SK-N-MC (cell line): ENCODE data around the gene PRKAR2B.

Experiments
- DNase-seq: peaks from one replicate; pipeline ENCODE4 v3.0.0-alpha.2; 2011; ENCODE audit warnings: low read depth, low spot score
- H3K27ac ChIP-seq: fragments of 200-600 bp; sonication (generic); 2 replicates; pipeline ENCODE4 v1.5.1; 2016; ENCODE audit warnings: mixed run types
- H3K36me3 ChIP-seq: fragments of 200-600 bp; sonication (generic); 2 replicates; pipeline ENCODE4 v1.6.1; 2017; ENCODE audit warnings: antibody characterized with exemption, low read length, mixed read lengths; ENCODE audit not compliant: insufficient read depth
- H3K4me3 ChIP-seq: fragments of 200-600 bp; sonication (generic); 2 replicates; pipeline ENCODE4 v1.5.1; 2016
- H3K9ac ChIP-seq: fragments of 200-600 bp; sonication (generic); 2 replicates; pipeline ENCODE4 v1.8.0; 2017; ENCODE audit warnings: mixed run types, mixed read lengths; ENCODE audit not compliant: insufficient read length
- H3K9me3 ChIP-seq: fragments of 200-600 bp; sonication (generic); 2 replicates; pipeline ENCODE4 v1.6.1; 2017; ENCODE audit warnings: low read depth, mild to moderate bottlenecking, antibody characterized with exemption, low read length, moderate library complexity, mixed read lengths
- EZH2 ChIP-seq: fragments of 200-600 bp; sonication (generic); IDR thresholded peaks from one replicate; pipeline ENCODE4 v1.6.1; 2017; ENCODE audit warnings: antibody characterized with exemption
- FOXP2 ChIP-seq: optimal IDR thresholded peaks from 2 replicates; pipeline ENCODE3; 2011; ENCODE audit warnings: mild to moderate bottlenecking, moderate library complexity; ENCODE audit not compliant: insufficient read depth; ENCODE audit errors: extremely low read length, control extremely low read depth
- POLR2AphosphoS5 ChIP-seq: IDR thresholded peaks from 2 replicates; pipeline ENCODE4 v1.6.1; 2012; ENCODE audit warnings: mild to moderate bottlenecking, low read depth, low read length, borderline replicate concordance

Gene PRKAR2B

DNA sequence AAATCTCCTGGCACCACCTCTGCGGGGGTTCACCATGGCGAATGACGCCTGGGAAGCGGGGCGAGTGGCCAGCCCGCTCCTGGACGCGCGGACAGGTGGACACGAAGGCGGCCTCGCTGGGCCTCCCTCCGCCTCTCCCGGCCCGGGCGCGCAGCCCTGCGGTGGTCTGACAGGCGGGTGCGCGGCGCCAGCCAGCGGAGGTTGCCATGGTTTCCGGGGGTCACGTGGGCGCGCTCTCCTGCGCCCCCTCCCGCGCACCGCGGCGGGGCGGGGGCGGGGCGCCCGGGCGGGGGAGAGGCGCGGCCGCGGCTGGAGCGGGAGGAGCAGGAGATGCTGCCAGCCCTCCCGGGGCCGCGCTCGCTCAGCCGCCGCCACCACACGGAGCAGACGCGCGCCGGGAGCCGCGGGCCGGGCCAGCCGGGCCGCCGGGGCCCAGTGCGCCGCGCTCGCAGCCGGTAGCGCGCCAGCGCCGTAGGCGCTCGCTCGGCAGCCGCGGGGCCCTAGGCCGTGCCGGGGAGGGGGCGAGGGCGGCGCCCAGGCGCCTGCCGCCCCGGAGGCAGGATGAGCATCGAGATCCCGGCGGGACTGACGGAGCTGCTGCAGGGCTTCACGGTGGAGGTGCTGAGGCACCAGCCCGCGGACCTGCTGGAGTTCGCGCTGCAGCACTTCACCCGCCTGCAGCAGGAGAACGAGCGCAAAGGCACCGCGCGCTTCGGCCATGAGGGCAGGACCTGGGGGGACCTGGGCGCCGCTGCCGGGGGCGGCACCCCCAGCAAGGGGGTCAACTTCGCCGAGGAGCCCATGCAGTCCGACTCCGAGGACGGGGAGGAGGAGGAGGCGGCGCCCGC is at the start of gene PRKAR2B:
Gene PRKAR2B (plus strand): TSS at position 359 of the 848 bp plus-strand sequence. CDS start 203 bp downstream, at position 562.
- H3K27ac ChIP-seq, result no peak within 1 kb of the TSS
- no peaks in the 10 kb centered on the region for H3K36me3 ChIP-seq
- TF ChIP-seq EZH2, result no peak
- peak; percentile 42; the same call in 1 of the 2 replicates for TF ChIP-seq POLR2AphosphoS5
- no peak for TF ChIP-seq FOXP2
- peak within 1 kb of the TSS; percentile 59 for H3K9ac ChIP-seq
- DNase-seq, result no peak
- no peaks in the 10 kb centered on the region for H3K9me3 ChIP-seq
- peak within 1 kb of the TSS; percentile 89 for H3K4me3 ChIP-seq

DNA sequence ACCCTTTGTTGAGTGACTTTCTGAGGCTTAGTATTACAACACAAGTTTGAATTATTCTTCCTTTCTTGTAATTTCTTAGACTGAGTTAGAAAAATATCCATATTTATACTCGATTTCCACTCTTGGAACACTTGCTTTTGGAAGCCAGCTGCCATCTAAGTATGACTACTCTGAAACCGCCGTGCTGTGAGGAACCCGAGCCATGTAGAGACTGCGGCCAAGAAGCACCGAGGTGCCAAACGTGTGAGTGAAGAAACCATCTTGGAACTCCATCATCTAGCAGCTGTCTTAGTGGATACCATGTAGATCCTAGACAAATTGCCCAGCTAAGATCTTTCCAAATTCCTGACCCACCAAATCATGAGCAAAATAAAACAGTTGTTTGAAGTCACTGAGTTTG is 49.7 kb upstream of the PRKAR2B start:
- TF ChIP-seq EZH2 (no peak), POLR2AphosphoS5 (no peak), FOXP2 (no peak)
- no peak for DNase-seq
- no peak overlapping the region for H3K4me3 ChIP-seq

DNA sequence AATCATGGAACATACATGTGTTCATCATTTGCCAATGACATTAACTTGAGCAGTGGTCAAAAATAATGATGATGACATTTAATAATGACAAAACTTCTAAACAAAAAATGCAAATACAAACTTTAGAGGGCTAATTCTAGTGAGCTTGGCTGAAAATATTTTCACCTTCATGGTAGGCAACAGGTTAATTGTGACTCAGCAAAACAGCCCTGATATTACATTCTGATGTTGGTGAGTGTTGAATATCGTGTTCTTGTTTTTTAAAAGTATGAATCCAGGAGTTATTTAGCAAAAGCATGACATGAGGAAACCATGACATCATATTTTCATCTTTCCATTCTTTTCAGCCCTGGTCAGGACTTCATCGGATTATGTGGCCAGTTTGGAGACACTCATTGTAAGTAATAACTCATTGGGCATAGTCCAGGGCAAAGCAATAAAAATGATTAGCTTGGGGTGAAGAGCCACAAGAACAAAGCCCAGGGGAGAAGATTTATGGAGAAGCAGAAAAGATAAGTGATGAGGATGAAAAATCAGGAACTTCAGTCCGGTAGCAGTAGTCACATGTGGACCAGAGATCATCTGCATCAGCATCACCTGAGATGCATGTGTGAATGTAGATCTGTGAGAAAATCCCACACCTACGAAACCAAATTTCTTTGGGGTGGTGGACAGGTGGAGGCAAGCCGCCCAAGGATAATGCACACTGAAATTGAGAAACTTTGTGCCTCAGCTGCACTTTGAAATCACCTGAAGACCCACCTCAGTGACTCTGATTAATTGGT is 46.8 kb upstream of the PRKAR2B start:
- Histone ChIP-seq H3K9me3 (no peaks in the 10 kb centered on the region), H3K9ac (no peak overlapping the region), H3K27ac (no peak overlapping the region), H3K4me3 (no peak overlapping the region), H3K36me3 (no peaks in the 10 kb centered on the region)
- TF ChIP-seq EZH2 (no peak), POLR2AphosphoS5 (no peak), FOXP2 (no peak)
- DNase-seq, result no peak

More for the DNA sequence above, 49.7 kb upstream of the PRKAR2B start:
- no peaks in the 10 kb centered on the region for H3K36me3 ChIP-seq
- no peak overlapping the region for H3K27ac ChIP-seq
- H3K9me3 ChIP-seq, result no peaks in the 10 kb centered on the region
- H3K9ac ChIP-seq, result no peak overlapping the region

DNA sequence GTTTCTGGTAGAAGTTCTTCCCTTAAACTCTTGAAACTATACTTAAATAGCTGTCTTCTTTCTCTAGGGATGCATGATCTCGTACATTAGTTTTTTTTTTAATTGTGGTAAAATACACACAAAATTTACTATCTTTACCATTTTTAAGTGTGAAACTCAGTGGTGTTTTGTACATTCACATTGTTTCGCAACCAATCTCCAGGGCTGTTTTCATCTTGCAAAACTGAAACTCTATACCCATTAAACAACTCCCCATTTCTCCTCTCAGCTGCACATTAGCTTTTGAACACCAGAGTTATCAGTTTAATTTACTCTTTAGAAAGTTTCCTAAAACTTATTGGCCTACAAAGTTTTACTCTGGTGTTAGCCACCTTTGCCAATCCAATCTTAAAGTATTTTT is 45.5 kb upstream of the PRKAR2B start:
- H3K4me3 ChIP-seq, result no peak overlapping the region
- no peaks in the 10 kb centered on the region for H3K36me3 ChIP-seq
- H3K9ac ChIP-seq, result no peak overlapping the region
- TF ChIP-seq EZH2 (no peak), POLR2AphosphoS5 (no peak), FOXP2 (no peak)
- no peak overlapping the region for H3K27ac ChIP-seq
- no peak for DNase-seq
- H3K9me3 ChIP-seq, result no peaks in the 10 kb centered on the region

DNA sequence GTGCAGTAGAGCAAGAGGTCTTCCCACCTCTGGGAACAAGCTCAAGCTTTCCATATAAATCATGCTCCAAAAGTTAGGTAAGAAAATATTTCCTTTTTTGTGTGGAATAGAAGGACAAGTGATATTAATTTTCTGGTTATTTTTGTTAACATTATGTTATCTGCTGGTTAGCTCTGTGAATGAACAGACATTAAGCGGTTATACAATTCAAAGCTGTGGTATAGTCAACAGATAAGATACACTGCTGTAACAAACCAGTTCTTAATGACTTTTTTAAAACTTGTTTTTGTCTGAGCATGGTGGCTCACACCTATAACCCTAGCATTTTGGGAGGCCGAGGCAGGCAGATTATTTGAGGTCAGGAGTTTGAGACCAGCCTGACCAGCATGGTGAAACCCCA is 43.0 kb upstream of the PRKAR2B start:
- Histone ChIP-seq H3K36me3 (no peaks in the 10 kb centered on the region), H3K27ac (peak overlapping the region; percentile 48; the same call in 1 of the 2 replicates), H3K9ac (no peak overlapping the region), H3K4me3 (no peak overlapping the region), H3K9me3 (no peaks in the 10 kb centered on the region)
- no peak for DNase-seq
- no peak for TF ChIP-seq EZH2

DNA sequence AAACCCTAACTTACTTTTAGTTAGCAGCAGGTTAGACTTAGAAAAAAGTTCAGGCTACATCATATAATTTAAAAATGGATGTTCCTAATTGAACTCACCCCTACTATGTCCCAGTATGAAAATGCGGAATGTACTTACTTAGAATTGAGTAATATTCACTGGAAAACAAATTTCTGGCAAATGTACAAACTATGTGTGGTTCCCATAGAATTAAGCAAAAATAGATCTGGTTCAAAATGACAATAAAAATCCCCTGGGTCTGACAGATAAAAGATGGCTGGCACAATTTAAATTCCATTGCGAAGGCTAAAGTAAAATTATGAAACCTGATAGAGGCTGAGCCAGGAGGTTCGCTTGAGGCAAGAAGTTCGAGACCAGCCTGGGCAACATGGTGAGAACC is 42.4 kb upstream of the PRKAR2B start:
- Histone ChIP-seq H3K36me3 (no peaks in the 10 kb centered on the region), H3K4me3 (no peak overlapping the region), H3K9ac (no peak overlapping the region), H3K27ac (no peak overlapping the region), H3K9me3 (no peaks in the 10 kb centered on the region)
- TF ChIP-seq EZH2 (no peak), POLR2AphosphoS5 (no peak), FOXP2 (no peak)
- no peak for DNase-seq

DNA sequence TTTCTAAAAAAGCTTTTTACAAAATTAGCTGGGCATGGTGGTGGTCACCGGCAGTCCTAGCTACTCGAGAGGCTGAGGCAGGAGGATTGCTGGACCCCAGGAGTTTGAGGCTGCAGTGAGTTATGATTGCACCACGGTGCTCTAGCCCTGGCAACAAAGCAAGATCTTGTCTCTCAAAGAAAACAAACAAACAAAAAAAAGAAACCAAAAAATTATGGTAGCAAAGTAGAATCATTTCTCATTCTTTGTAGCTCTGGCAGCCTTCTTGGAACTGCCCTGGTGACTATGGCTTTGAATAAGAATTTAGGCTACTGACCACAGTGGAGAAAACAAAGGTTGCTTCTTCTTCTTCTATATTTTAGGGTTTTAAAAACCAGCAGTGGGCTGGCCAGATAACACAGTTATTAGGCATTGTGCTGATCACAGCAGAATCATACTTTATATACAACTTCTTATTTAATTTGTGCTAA is 41.9 kb upstream of the PRKAR2B start:
- Histone ChIP-seq H3K27ac (no peak overlapping the region), H3K4me3 (no peak overlapping the region), H3K36me3 (no peaks in the 10 kb centered on the region), H3K9ac (no peak overlapping the region), H3K9me3 (no peaks in the 10 kb centered on the region)
- no peak for TF ChIP-seq FOXP2
- no peak for DNase-seq

DNA sequence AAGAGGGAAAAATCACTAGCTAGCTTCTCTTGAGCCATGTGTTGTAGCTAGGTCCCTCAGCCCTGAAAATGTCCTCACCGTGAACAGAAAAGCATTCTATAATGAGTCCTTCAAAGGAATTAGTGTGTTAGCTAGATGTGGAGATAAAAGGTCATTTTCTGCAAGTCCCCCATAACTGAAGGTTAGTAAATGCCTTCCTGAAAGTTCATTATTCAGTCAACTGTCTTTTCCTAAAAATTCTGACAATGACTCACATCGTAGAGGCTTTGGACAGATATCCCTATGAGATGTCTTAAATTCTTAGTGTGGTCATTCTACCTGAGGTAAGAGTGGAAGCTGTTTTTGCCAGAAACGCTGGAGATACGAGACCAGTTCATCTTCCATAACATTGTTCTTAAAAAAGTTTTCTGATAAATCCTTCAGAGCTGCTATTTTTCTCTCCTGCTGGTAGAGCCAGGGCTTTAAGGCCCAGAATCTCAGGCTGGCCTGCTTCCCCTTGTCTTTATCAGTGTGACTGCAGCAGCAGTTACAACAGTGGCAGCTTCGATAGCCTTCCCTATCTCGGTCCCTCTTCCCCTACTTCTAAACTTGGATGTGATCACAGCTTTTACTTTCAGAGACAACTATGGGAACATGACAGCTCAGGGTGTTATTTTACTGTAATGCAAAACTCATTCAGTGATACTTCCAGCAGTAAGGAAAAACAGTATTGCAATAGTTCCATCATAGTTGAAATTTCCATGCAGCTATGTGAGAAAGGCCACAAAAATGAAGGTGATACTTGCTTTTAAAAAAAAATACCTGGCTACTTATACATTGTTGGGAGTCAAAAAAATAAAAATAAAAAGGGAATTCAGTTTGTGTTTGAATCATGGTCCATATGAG is 37.3 kb upstream of the PRKAR2B start:
- Histone ChIP-seq H3K36me3 (no peaks in the 10 kb centered on the region), H3K4me3 (peak overlapping the region; percentile 38; the same call in 1 of the 2 replicates), H3K9me3 (no peaks in the 10 kb centered on the region), H3K9ac (peak overlapping the region; percentile 65), H3K27ac (peak overlapping the region; percentile 96)
- TF ChIP-seq POLR2AphosphoS5, result no peak
- TF ChIP-seq EZH2, result no peak
- TF ChIP-seq FOXP2, result no peak
- DNase-seq, result no peak
